Kidney (tissue), 14 donors: ENCODE results near the gene PRSS23. TPM values are rescaled to one million over a fixed set of nuclear protein-coding genes. Genes with fewer than 3 reads are reported as not detected.

Experiments used
- DNase-seq, 5 donors: peaks; one replicate each; pipeline ENCODE4 v3.0.0-alpha.2; 2013 to 2020
- FAIRE-seq: peaks from 2 replicates; lab custom pipeline; 2012; peaks lifted over from hg19 to GRCh38; lab: Jason Lieb, UNC
- H3K27ac ChIP-seq, 2 donors: one replicate each; pipeline ENCODE4 v1.7.0; 2013; ENCODE audit warnings: low read depth in 2 of 2, low read length in 2 of 2, inconsistent platforms in 1 of 2
- H3K27me3 ChIP-seq: one replicate; pipeline ENCODE4 v1.7.1; 2013; ENCODE audit warnings: low read length, inconsistent platforms; ENCODE audit not compliant: control insufficient read depth, insufficient read depth
- H3K36me3 ChIP-seq, 3 donors: one replicate each; pipeline versions ENCODE4 v1.7.0 to v1.7.1; 2013; ENCODE audit warnings: low read length in 3 of 3, control low read depth in 1 of 3, inconsistent platforms in 1 of 3; ENCODE audit not compliant: insufficient read depth in 3 of 3, control insufficient read depth in 2 of 3
- H3K4me1 ChIP-seq, 3 donors: one replicate each; pipeline versions ENCODE4 v1.7.0 to v1.7.1; 2013; ENCODE audit warnings: low read length in 3 of 3, inconsistent platforms in 1 of 3, low read depth in 1 of 3; ENCODE audit not compliant: control insufficient read depth in 2 of 3, insufficient read depth in 2 of 3
- H3K4me3 ChIP-seq, 3 donors: one replicate each; pipeline versions ENCODE4 v1.7.0 to v1.8.1; 2013; ENCODE audit warnings: low read length in 3 of 3, control low read depth in 1 of 3, inconsistent platforms in 1 of 3
- H3K9ac ChIP-seq, 3 donors: one replicate each; pipeline versions ENCODE4 v1.7.0 to v1.7.1; 2013; ENCODE audit warnings: low read length in 3 of 3, control low read depth in 1 of 3, inconsistent platforms in 1 of 3
- H3K9me3 ChIP-seq, 3 donors: one replicate each; pipeline versions ENCODE4 v1.7.0 to v1.7.1; 2013; ENCODE audit warnings: low read length in 3 of 3, control low read depth in 1 of 3, inconsistent platforms in 1 of 3; ENCODE audit not compliant: control insufficient read depth in 2 of 3, insufficient read depth in 1 of 3
- CTCF ChIP-seq: IDR thresholded peaks from 3 replicates; pipeline ENCODE4 v1.5.1; 2012; ENCODE audit warnings: mild to moderate bottlenecking, moderate library complexity, borderline replicate concordance; ENCODE audit not compliant: insufficient read depth; ENCODE audit errors: extremely low read depth
- intact Hi-C: fragments of 100-400 bp; cut with DNase I; formaldehyde crosslinking; loops from one replicate; pipeline ENCODE4 v1.11.1; 2022
- polyA plus RNA-seq: library from polyadenylated mRNA; stranded (reverse); fragments of 350-450 nt; fragmentation: Illumina TruSeq; extraction: RNeasy Lipid Tissue Mini Kit (QIAGEN cat#74804); gene quantifications from one replicate; pipeline ENCODE4 v1.2.3, GENCODE V29; 2014; ENCODE audit warnings: low read depth, low replicate concordance; ENCODE audit not compliant: insufficient read depth
- total RNA-seq: library from RNA; stranded (reverse); fragmentation: NEBNext Ultra II Directional; extraction: Animal tissue kit (Norgen Biotek cat#: 25700); gene quantifications from one replicate; pipeline ENCODE4 v1.2.1, GENCODE V29; 2021
- donor health status: control.
- donor health status: control.
- donor health status: control.
- donor health status: control.
- donor health status: control.
- donor health status: DM: yes; HTN: yes; CAD: no.
- donor health status: Normal renal cell carcinoma (clear cell type).

Gene PRSS23
- total and polyA plus RNA-seq, 2 donors from 2014 or later = 53.4 to 54.6 TPM

DNA sequence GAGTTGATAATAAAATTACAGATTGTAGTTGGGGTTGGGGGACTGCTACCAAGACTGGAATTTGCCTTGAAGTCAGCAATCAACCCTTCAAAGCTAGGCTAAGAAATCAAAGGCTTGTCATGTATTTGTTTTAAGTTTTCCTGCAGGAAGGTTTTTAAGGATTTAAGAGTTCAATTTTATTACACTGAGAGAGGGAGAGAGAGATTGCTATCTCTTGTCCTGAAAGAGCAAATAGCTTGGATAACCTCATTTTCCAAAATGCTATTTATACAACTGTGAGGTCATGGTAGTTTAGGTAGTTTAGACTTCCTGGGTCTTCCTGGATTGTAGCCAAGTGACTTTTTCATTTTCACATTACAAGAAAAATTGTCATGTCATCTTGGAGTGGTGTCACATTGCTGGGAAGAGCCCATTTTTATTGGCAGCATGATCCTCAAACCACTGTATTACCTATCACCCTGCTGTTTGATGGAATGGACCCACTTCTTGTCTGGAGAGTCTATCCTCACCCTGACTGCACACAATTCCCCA, 10.1 kb upstream of the PRSS23 start:
- DNase-seq = peak in 1 of 5 donors; percentile 48
- Histone ChIP-seq H3K4me1 (peaks cover 0 to 4% (median 0%) of the 10 kb centered on the region in 3 donors), H3K27ac (no peak overlapping the region), H3K36me3 (no peaks in the 10 kb centered on the region), H3K9me3 (no peaks in the 10 kb centered on the region), H3K27me3 (no peaks in the 10 kb centered on the region), H3K4me3 (no peak overlapping the region), H3K9ac (no peak overlapping the region)
- no peak for TF ChIP-seq CTCF
- no peak for FAIRE-seq
- intact Hi-C loops = no loop called here

DNA sequence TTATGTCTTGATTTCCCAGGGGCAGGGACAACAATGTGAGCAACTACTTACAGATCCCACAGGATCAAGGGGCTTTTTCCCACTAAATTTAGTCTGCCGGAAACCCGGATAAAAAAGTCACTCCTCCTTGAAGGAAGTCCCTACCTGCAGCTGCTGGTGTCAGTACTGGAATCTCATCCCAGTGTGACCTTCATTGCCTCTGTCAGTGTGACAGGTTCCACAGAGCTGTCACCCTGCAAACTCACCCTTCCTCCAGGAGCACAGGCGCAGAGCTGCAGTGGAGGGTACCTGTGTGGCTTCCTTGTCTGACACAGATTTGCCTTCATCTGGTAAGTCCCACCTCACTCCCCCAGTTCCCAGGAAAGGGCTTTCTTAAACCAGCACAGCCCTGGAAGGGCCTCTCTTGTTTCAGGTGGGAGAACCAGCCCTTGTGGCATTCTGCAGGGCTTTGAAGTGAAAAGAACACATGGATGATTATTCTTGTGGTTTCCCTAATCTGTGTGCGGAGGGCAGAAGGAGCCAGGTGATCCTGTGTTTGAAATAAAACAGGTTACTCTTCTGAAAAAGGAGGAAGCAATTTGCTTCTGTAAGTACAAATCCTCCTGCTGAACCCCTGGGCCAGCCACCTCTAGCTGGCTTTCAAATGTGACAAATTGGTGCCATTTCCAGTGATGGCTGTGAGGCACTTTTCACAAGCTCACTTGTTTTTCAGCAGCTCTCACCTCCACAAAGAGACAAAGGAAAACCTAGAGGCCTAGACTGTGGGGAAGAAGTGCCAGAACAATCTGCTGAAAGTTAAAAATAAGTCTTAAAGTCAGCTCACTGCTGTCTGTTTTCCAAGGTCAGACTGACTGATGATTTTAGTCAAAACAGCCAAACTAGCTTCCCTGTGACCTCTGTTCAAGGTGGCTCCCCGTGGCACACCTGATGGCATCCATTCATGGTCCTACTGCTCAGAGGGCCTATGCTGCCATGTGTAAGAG, 9.2 kb upstream of the PRSS23 start:
- Histone ChIP-seq H3K4me1 (peaks cover 0 to 4% (median 0%) of the 10 kb centered on the region in 3 donors), H3K36me3 (no peaks in the 10 kb centered on the region), H3K27me3 (no peaks in the 10 kb centered on the region), H3K9me3 (no peaks in the 10 kb centered on the region), H3K27ac (no peak overlapping the region), H3K9ac (no peak overlapping the region), H3K4me3 (no peak overlapping the region)
- DNase-seq (no peak), FAIRE-seq (no peak)
- no peak for TF ChIP-seq CTCF
- intact Hi-C loops = no loop called here

- Histone ChIP-seq H3K4me3 (no peak overlapping the region), H3K27ac (no peak overlapping the region), H3K9me3 (no peaks in the 10 kb centered on the region), H3K36me3 (no peaks in the 10 kb centered on the region), H3K4me1 (peaks cover 0 to 4% (median 0%) of the 10 kb centered on the region in 3 donors), H3K27me3 (no peaks in the 10 kb centered on the region), H3K9ac (no peak overlapping the region)
- DNase-seq = no peak
- intact Hi-C loops = no loop called here
- FAIRE-seq = no peak
- no peak for TF ChIP-seq CTCF
Observed at GRCh38 chr11:86792150-86792549, 8.2 kb upstream of the PRSS23 start.
